Prostate gland (tissue), 2 donors: ENCODE data around the gene LAMA3.

Source experiments
- POLR2A ChIP-seq: fragments of 450-650 bp; IDR thresholded peaks from one replicate; pipeline ENCODE4 v1.6.1; 2016; ENCODE audit warnings: antibody characterized with exemption, mild to moderate bottlenecking
- POLR2AphosphoS5 ChIP-seq: sonication (generic); formaldehyde crosslinking; IDR thresholded peaks from one replicate; pipeline ENCODE4 v1.6.1; 2017; ENCODE audit warnings: antibody characterized with exemption
- TF ChIP-seq, protein P1 (sequence below), 4 experiments: fragments of 200-600 bp in 2 of 4; fragments of 450-650 bp in 2 of 4; sonication (generic) in 2 of 4; IDR thresholded peaks; 1 replicate in 3 of 4; 2 replicates in 1 of 4; pipeline ENCODE4 v1.5.1; 2016 to 2019; ENCODE audit warnings: antibody characterized with exemption in 4 of 4, mild to moderate bottlenecking in 2 of 4, moderate library complexity in 2 of 4

DNA sequence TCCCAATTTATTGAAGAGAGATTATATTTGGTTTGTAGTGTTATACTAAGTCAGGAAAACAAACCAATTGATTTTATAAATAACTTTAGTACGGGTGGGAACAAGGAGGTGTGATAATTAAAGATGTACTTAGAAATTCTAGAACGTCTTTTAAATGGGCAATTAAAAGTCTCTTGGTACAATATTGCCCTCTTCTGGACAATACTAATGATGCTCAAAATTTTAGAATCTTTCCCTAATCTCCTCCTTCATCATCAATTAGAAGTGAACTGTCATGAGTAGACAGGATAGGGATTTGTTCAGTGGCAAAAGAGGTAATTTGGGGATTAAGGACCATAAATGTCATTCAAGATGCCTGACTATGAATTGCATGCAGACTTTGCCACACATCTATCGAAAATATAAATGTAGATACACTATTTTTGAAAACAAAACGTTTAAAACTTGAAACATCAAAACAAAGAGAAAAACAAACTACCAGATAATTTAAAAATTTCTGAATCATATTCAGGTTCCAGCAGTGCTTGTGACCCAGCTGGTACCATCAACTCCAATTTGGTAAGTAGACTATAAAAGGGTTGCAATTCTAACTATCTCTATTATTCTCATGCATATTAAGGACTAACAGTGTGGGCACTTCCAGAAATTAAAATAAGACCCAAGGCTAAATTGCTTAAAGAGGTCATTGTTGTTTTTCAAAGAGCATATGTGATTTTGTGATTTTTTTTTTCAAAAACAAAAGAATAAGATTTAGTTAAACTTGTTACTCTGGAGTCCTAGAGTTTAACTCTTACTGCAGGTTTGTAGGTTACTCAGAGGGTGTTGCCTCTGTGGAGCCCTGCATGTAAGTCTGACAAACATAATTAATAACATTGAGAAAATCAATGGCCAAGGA lies 123.5 kb downstream of the LAMA3 start:
- TF ChIP-seq, protein P1, sequence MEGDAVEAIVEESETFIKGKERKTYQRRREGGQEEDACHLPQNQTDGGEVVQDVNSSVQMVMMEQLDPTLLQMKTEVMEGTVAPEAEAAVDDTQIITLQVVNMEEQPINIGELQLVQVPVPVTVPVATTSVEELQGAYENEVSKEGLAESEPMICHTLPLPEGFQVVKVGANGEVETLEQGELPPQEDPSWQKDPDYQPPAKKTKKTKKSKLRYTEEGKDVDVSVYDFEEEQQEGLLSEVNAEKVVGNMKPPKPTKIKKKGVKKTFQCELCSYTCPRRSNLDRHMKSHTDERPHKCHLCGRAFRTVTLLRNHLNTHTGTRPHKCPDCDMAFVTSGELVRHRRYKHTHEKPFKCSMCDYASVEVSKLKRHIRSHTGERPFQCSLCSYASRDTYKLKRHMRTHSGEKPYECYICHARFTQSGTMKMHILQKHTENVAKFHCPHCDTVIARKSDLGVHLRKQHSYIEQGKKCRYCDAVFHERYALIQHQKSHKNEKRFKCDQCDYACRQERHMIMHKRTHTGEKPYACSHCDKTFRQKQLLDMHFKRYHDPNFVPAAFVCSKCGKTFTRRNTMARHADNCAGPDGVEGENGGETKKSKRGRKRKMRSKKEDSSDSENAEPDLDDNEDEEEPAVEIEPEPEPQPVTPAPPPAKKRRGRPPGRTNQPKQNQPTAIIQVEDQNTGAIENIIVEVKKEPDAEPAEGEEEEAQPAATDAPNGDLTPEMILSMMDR (IDR thresholded peaks at IDR 0.05), result peak; percentile 14 to 65 (median 52)
- TF ChIP-seq POLR2A, result no peak
- TF ChIP-seq POLR2AphosphoS5, result no peak
